Glomerular visceral epithelial cell (primary cell): Measurements from ENCODE around the gene PPP1CB.
"Not testable (repeated sequence)": the region's sequence is repeated elsewhere in the genome, so short reads cannot be mapped to it uniquely, and the experiment has no call there.

Source experiments
- DNase-seq: peaks from one replicate; pipeline ENCODE4 v3.0.0-alpha.2; 2016; ENCODE audit errors: extremely low spot score

The PPP1CB gene

GRCh38 chr2:28778392-28778791, 26.8 kb downstream of the PPP1CB start:
- no peak for DNase-seq

DNA sequence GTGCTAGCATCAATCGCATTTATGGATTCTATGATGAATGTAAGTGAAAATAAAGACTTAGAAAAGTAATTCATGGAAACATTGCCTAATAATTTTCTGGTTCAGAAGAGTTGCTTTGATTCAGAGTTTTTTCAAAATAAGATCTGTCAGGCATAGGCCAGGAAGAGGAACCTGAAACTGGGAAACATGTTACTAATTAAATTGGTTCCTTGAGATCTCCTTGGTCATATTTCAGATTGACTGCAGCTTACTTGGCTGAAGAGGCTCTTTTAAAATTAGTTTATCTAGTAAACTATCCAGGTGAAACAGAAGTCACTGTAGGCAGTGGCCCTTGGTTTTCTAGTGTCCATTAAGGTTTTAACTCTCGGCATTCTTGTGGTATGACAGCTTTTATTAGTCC, 27.4 kb downstream of the PPP1CB start:
- DNase-seq: no peak

DNA sequence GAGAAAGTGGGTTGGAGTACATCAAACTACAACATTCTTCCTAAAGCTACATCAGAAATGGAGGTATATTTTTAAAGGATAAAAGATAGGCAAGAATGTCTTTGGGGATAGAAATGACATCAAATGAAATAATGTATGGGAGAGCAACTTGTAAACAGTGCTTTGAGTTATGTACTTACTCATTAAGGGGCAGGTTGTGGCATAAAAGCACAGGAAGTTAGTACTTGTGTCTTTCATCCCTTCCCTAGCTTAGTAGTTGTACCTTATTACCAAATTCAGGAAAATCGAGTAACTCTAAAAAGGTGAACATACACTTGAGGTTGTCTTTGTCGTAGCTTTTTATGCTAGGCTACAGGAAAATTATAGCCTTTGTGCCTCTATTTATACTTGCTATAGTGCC, 28.9 kb downstream of the PPP1CB start:
- no peak for DNase-seq

GRCh38 chr2:28782423-28782822, 30.8 kb downstream of the PPP1CB start:
- DNase-seq: no peak

DNA sequence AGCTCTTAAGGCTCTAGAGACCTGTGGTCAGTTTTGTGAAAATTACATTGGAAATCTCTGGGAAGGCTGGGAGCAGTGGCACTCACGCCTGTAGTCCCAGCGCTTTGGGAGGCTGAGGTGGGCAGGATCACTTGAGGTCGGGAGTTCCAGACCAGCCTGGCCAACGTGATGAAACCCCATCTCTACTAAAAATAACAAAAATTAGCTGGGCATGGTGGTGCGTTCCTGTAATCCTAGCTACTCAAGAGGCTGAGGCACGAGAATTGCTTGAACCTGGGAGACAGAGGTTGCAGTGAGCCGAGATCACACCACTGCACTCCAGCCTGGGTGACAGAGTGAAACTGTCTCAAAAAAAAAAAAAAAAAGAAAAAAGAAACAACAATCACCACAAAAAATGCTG, 32.9 kb downstream of the PPP1CB start:
- not testable (repeated sequence) for DNase-seq

GRCh38 chr2:28796620-28797019, 45.0 kb downstream of the PPP1CB start:
- no peak for DNase-seq

DNA sequence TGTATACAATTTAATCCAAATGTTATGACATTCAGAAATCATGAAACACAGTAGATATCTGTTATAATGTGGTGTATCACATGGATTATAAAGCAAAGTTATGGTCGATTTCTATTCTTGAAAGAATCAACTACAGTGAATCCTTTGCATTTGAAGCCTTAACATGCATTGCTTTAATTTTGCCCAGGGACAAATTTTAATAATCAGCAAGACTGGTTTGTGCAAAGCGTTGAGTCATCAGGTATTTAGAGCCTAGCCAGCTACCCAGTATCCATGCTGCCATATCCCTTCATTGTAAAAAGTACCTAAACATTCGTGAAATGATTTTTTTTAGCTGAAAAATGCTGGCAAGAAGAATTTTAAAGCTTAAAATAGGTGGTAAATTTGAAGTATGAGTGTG, 50.1 kb downstream of the PPP1CB start:
- DNase-seq: no peak

GRCh38 chr2:28802975-28803429, 51.4 kb downstream of the PPP1CB start:
- DNase-seq: no peak

- DNase-seq: no peak
Observed at GRCh38 chr2:28809927-28810326, 58.3 kb downstream of the PPP1CB start.

DNA sequence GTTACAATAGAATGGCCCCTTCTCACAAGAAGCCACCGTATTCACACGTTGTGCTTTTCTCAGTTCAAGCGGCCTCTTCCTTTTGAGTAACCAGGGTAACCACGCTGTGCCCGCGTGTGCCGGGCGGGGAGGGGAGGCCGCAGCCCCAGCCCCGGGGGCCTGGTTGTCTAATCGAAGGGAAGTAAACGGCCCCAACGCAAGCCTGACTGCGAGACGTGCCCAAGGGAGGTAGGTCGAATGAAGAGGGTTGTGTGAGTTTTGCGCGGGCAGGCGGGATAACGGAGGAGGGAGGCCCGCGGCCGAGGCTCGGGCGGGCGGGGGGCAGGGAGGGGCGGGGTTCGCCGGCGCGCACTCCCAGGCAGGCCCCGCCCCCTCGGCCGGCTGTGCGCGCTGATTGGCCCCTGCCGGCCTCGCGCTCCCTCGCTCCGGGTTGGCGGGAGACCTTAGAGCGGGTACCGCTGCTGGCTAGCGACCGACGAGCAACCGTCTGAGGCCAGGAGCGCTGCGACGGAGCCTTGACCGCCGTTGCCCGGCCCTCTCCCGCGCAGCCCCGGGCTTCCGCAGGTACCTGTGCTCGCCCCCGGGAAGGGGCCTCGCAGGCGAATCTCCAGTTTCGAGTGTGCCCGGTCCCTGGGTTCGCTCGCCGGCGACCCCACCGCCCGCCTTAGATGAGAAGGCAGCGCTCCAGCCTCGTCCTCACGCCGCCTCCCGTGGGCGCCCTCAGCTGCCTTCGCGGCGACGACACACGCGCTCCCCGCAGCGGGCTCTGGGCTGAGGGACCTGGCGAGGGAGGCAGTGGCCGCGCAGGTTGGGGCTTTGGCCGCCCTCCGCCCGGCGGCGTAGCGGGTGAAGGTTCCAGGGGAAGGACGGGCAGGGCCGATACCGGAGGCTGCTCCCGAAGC, 59.0 kb downstream of the PPP1CB start, which contains the start of gene SPDYA:
SPDYA (plus strand) TSS at position 451 of the 902 bp plus-strand sequence. CDS start 5,181 bp downstream, outside the sequence.
- DNase-seq: peak; percentile 53

DNA sequence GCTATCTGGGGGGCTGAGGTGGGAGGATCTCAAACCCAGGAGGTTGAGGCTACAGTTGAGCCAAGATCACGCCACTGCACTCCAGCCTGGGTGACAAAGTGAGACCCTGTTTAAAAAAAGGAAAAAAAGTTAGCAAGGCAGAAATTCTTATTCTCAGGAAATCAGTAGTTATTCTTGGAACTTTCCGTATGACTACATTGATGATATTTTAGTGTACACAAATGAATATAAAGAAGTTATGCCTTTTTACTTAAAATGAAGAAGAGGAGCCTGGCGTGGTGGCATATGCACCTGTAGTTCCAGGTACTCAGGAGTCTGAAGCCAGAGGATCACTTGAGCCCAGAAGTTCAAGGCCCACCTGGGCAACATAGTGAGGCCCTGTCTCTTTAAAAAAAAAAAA, 66.4 kb downstream of the PPP1CB start:
- no peak for DNase-seq

- peak; percentile 67 for DNase-seq
Observed at GRCh38 chr2:28821295-28821958, 69.8 kb downstream of the PPP1CB start.

GRCh38 chr2:28822036-28822435, 70.4 kb downstream of the PPP1CB start:
- no peak for DNase-seq

DNA sequence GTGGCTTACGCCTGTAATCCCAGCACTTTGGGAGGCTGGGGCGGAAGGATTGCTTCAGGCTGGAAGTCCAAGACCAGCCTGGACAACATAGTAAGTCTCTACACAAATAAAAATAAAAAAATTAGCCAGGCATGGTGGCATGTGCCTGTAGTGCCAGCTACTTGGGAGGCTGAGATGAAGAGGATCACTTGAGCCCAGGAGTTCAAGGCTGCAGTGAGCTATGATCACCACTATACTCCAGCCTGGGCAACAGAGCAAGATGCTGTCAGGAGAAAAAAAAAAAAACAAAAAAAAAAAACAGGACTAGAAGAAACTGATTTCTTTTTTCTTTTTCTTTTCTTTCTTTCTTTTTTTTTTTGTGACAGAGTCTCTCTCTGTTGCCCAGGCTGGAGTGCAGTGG, 72.6 kb downstream of the PPP1CB start:
- no peak for DNase-seq

DNA sequence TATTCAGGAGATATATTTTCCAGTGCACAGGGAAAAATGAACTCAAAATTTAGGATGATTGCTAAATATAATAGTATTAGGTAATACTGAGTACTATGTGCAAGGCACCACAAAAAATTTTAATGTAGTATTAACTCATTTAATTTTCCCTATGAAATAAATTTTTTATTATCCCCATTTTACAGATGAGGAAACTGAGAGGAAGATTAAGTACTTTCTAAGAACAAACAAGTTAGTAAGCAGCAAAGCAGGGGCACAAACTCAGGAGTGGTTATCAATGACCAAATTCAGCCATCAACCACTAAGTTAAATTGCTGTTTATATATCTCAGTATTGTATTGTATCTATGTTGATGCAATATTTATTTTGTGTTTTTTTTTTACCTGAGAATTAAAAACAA, 73.2 kb downstream of the PPP1CB start:
- no peak for DNase-seq

GRCh38 chr2:28828382-28828781, 76.8 kb downstream of the PPP1CB start:
- DNase-seq: no peak

- DNase-seq: no peak
Observed at GRCh38 chr2:28833740-28834470, 82.3 kb downstream of the PPP1CB start.

- DNase-seq: no peak
Observed at GRCh38 chr2:28835781-28836180, 84.2 kb downstream of the PPP1CB start.

GRCh38 chr2:28838971-28839370, 87.3 kb downstream of the PPP1CB start:
- no peak for DNase-seq

GRCh38 chr2:28842042-28842441, 90.4 kb downstream of the PPP1CB start:
- DNase-seq: no peak
